ENCODE measurements around the gene OPCML.

OPCML gene

DNA sequence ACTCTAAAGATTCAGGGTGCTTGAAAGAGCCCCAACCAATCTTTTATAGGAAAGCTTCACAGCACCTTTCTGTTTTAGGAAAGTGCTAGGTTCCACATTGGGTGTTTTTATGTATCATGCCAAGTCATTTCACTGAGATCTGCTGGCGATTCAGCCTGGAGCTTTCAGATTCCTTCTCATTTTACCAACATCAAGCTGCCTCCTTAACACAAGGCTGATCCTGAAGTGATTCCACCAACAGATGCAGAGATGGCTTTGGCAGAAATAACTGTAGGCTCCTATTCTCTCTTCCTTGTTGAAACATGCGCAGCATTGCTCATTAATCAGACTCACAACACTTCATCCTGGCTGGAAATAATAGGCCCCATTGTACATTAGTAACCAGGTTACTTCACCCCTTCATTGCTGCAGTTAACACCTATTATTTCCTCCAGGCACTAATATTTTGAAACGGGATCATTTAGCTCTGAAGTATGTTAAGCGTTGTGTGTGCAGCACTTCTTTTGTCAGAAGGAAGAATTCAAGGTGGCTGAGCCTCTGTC, 89.0 kb downstream of the OPCML start:
- Histone ChIP-seq H3K9ac (ENCODE audit: low read depth, low read length) (no peak overlapping the region), H3K4me3 (ENCODE audit: low read depth, low read length) (no peak overlapping the region), H3K36me3 (ENCODE audit: control insufficient read depth, insufficient read depth, low read length) (no peaks in the 10 kb centered on the region), H3K9me3 (ENCODE audit: control insufficient read depth, insufficient read depth, low read length) (no peaks in the 10 kb centered on the region), H3K27me3 (ENCODE audit: control insufficient read depth, insufficient read depth, low read length) (no peaks in the 10 kb centered on the region), H3K4me1 (ENCODE audit: control insufficient read depth, insufficient read depth, low read length) (peaks cover 14% of the 10 kb centered on the region)

DNA sequence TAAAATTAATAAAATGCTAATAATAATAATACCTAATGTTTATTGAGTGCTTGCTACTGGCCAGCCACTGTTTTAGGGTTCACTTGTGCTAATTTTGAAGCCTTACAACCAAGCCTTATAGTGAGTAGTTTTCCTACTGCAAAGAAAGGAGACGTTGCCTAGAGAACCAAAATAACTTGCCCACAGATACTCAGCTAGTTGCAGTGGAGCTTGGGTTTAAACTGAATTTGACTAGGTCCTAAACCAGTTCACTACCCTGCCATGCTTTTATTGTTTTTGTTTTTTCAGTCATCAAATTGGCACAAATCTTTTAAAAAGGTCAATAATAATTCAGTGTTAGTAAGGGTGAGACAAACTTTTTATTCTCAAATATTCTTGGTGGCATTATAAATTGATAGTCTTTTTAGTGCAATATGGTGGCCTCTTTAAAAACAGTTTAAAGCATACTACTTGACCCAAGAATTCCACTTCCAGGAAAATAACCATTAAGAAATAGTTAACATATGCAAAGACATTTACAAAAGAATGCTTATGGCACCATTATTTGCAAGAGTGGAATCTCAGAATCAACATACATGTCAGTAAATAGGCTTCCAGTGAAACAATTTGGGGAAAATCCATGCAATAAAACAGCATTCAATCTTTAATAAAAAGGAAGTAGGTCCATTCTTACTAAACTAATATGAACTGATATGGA, 90.2 kb downstream of the OPCML start:
- peaks cover 14% of the 10 kb centered on the region for H3K4me1 ChIP-seq (ENCODE audit: control insufficient read depth, insufficient read depth, low read length)
- H3K27me3 ChIP-seq (ENCODE audit: control insufficient read depth, insufficient read depth, low read length): no peaks in the 10 kb centered on the region
- no peaks in the 10 kb centered on the region for H3K9me3 ChIP-seq (ENCODE audit: control insufficient read depth, insufficient read depth, low read length)
- no peaks in the 10 kb centered on the region for H3K36me3 ChIP-seq (ENCODE audit: control insufficient read depth, insufficient read depth, low read length)
- H3K9ac ChIP-seq (ENCODE audit: low read depth, low read length): no peak overlapping the region
- peak overlapping the region; percentile 10 for H3K4me3 ChIP-seq (ENCODE audit: low read depth, low read length)

- no peaks in the 10 kb centered on the region for H3K9me3 ChIP-seq (ENCODE audit: control insufficient read depth, insufficient read depth, low read length)
- H3K27me3 ChIP-seq (ENCODE audit: control insufficient read depth, insufficient read depth, low read length): no peaks in the 10 kb centered on the region
- H3K4me1 ChIP-seq (ENCODE audit: control insufficient read depth, insufficient read depth, low read length): peaks cover 5% of the 10 kb centered on the region
- H3K9ac ChIP-seq (ENCODE audit: low read depth, low read length): no peak overlapping the region
- H3K36me3 ChIP-seq (ENCODE audit: control insufficient read depth, insufficient read depth, low read length): no peaks in the 10 kb centered on the region
- no peak overlapping the region for H3K4me3 ChIP-seq (ENCODE audit: low read depth, low read length)
Observed at GRCh38 chr11:133425992-133426391, 106.3 kb downstream of the OPCML start.

GRCh38 chr11:133425245-133425644, 107.1 kb downstream of the OPCML start:
- Histone ChIP-seq H3K4me1 (ENCODE audit: control insufficient read depth, insufficient read depth, low read length) (peaks cover 5% of the 10 kb centered on the region), H3K9me3 (ENCODE audit: control insufficient read depth, insufficient read depth, low read length) (no peaks in the 10 kb centered on the region), H3K27me3 (ENCODE audit: control insufficient read depth, insufficient read depth, low read length) (no peaks in the 10 kb centered on the region), H3K9ac (ENCODE audit: low read depth, low read length) (no peak overlapping the region), H3K36me3 (ENCODE audit: control insufficient read depth, insufficient read depth, low read length) (no peaks in the 10 kb centered on the region), H3K4me3 (ENCODE audit: low read depth, low read length) (no peak overlapping the region)

GRCh38 chr11:133418218-133418617, 114.1 kb downstream of the OPCML start:
- no peaks in the 10 kb centered on the region for H3K36me3 ChIP-seq (ENCODE audit: control insufficient read depth, insufficient read depth, low read length)
- H3K9ac ChIP-seq (ENCODE audit: low read depth, low read length): no peak overlapping the region
- H3K27me3 ChIP-seq (ENCODE audit: control insufficient read depth, insufficient read depth, low read length): no peaks in the 10 kb centered on the region
- H3K4me3 ChIP-seq (ENCODE audit: low read depth, low read length): no peak overlapping the region
- no peaks in the 10 kb centered on the region for H3K9me3 ChIP-seq (ENCODE audit: control insufficient read depth, insufficient read depth, low read length)
- peaks cover 3% of the 10 kb centered on the region for H3K4me1 ChIP-seq (ENCODE audit: control insufficient read depth, insufficient read depth, low read length)

GRCh38 chr11:133414506-133414905, 117.8 kb downstream of the OPCML start:
- Histone ChIP-seq H3K9ac (ENCODE audit: low read depth, low read length) (no peak overlapping the region), H3K4me3 (ENCODE audit: low read depth, low read length) (no peak overlapping the region), H3K4me1 (ENCODE audit: control insufficient read depth, insufficient read depth, low read length) (peaks cover 3% of the 10 kb centered on the region), H3K27me3 (ENCODE audit: control insufficient read depth, insufficient read depth, low read length) (no peaks in the 10 kb centered on the region), H3K9me3 (ENCODE audit: control insufficient read depth, insufficient read depth, low read length) (no peaks in the 10 kb centered on the region), H3K36me3 (ENCODE audit: control insufficient read depth, insufficient read depth, low read length) (no peaks in the 10 kb centered on the region)

- no peak overlapping the region for H3K9ac ChIP-seq (ENCODE audit: low read depth, low read length)
- no peaks in the 10 kb centered on the region for H3K27me3 ChIP-seq (ENCODE audit: control insufficient read depth, insufficient read depth, low read length)
- H3K36me3 ChIP-seq (ENCODE audit: control insufficient read depth, insufficient read depth, low read length): no peaks in the 10 kb centered on the region
- peaks cover 3% of the 10 kb centered on the region for H3K4me1 ChIP-seq (ENCODE audit: control insufficient read depth, insufficient read depth, low read length)
- H3K4me3 ChIP-seq (ENCODE audit: low read depth, low read length): no peak overlapping the region
- H3K9me3 ChIP-seq (ENCODE audit: control insufficient read depth, insufficient read depth, low read length): no peaks in the 10 kb centered on the region
Observed at GRCh38 chr11:133413703-133414102, 118.6 kb downstream of the OPCML start.

DNA sequence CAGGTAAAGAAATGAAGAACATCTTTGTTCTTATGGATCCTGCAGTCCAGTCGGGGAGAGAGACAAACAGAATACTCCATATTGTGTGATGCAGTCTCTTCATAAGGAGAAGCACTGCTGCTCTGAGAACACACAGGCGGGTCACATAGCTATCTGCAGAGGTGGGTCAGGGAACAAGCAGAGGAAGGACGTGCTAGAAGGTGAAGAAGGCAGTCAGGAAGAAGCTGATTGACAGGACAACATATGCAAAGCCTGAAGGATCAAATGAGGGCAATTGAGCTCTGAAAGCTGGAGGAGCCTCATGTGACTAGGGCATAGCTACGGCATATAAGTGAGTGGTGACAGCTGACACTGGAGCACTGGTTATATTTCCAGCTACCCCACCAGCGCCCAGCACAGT, 122.5 kb downstream of the OPCML start:
- H3K4me3 ChIP-seq (ENCODE audit: low read depth, low read length): no peak overlapping the region
- no peaks in the 10 kb centered on the region for H3K27me3 ChIP-seq (ENCODE audit: control insufficient read depth, insufficient read depth, low read length)
- no peaks in the 10 kb centered on the region for H3K9me3 ChIP-seq (ENCODE audit: control insufficient read depth, insufficient read depth, low read length)
- no peak overlapping the region for H3K9ac ChIP-seq (ENCODE audit: low read depth, low read length)
- no peaks in the 10 kb centered on the region for H3K36me3 ChIP-seq (ENCODE audit: control insufficient read depth, insufficient read depth, low read length)
- peaks cover 3% of the 10 kb centered on the region for H3K4me1 ChIP-seq (ENCODE audit: control insufficient read depth, insufficient read depth, low read length)

GRCh38 chr11:133408936-133409335, 123.4 kb downstream of the OPCML start:
- Histone ChIP-seq H3K9me3 (ENCODE audit: control insufficient read depth, insufficient read depth, low read length) (no peaks in the 10 kb centered on the region), H3K36me3 (ENCODE audit: control insufficient read depth, insufficient read depth, low read length) (no peaks in the 10 kb centered on the region), H3K4me3 (ENCODE audit: low read depth, low read length) (no peak overlapping the region), H3K4me1 (ENCODE audit: control insufficient read depth, insufficient read depth, low read length) (peaks cover 3% of the 10 kb centered on the region), H3K27me3 (ENCODE audit: control insufficient read depth, insufficient read depth, low read length) (no peaks in the 10 kb centered on the region), H3K9ac (ENCODE audit: low read depth, low read length) (no peak overlapping the region)

GRCh38 chr11:133408402-133408801, 123.9 kb downstream of the OPCML start:
- no peaks in the 10 kb centered on the region for H3K9me3 ChIP-seq (ENCODE audit: control insufficient read depth, insufficient read depth, low read length)
- no peak overlapping the region for H3K4me3 ChIP-seq (ENCODE audit: low read depth, low read length)
- no peaks in the 10 kb centered on the region for H3K27me3 ChIP-seq (ENCODE audit: control insufficient read depth, insufficient read depth, low read length)
- no peaks in the 10 kb centered on the region for H3K4me1 ChIP-seq (ENCODE audit: control insufficient read depth, insufficient read depth, low read length)
- no peaks in the 10 kb centered on the region for H3K36me3 ChIP-seq (ENCODE audit: control insufficient read depth, insufficient read depth, low read length)
- H3K9ac ChIP-seq (ENCODE audit: low read depth, low read length): no peak overlapping the region

DNA sequence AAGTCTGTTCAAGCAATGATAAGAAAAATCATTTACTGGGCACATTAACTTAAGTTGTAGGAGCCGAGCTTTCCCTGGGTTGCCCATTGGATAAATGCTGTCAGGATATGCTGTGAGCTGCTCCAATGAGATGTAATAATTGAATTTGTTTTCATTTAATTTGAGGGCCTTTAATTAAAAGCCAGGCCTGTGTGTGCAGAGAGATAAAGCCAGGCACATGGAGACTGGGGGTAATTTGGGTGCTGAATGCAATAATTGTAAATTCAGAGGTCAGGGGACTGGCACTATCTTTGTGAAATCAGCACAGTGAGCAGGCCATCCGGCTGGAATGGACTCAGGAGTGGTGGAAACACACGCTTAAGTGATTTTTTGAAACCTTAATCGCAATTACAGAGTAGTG, 125.8 kb downstream of the OPCML start:
- Histone ChIP-seq H3K9ac (ENCODE audit: low read depth, low read length) (no peak overlapping the region), H3K27me3 (ENCODE audit: control insufficient read depth, insufficient read depth, low read length) (no peaks in the 10 kb centered on the region), H3K4me1 (ENCODE audit: control insufficient read depth, insufficient read depth, low read length) (no peaks in the 10 kb centered on the region), H3K4me3 (ENCODE audit: low read depth, low read length) (no peak overlapping the region), H3K36me3 (ENCODE audit: control insufficient read depth, insufficient read depth, low read length) (no peaks in the 10 kb centered on the region), H3K9me3 (ENCODE audit: control insufficient read depth, insufficient read depth, low read length) (no peaks in the 10 kb centered on the region)

GRCh38 chr11:133403900-133404299, 128.4 kb downstream of the OPCML start:
- Histone ChIP-seq H3K27me3 (ENCODE audit: control insufficient read depth, insufficient read depth, low read length) (no peaks in the 10 kb centered on the region), H3K9ac (ENCODE audit: low read depth, low read length) (no peak overlapping the region)

More at GRCh38 chr11:133403900-133404299, 128.4 kb downstream of the OPCML start:
- no peaks in the 10 kb centered on the region for H3K4me1 ChIP-seq (ENCODE audit: control insufficient read depth, insufficient read depth, low read length)
- no peaks in the 10 kb centered on the region for H3K9me3 ChIP-seq (ENCODE audit: control insufficient read depth, insufficient read depth, low read length)
- no peaks in the 10 kb centered on the region for H3K36me3 ChIP-seq (ENCODE audit: control insufficient read depth, insufficient read depth, low read length)
- H3K4me3 ChIP-seq (ENCODE audit: low read depth, low read length): no peak overlapping the region
